ENCODE data around the gene UROS. TPM values are rescaled to one million over a fixed set of nuclear protein-coding genes. Genes with fewer than 3 reads are reported as not detected.

The UROS gene
- total and polyA plus RNA-seq, 2 experiments from 2014 or later: 55.7 to 80.4 TPM

GRCh38 chr10:125866421-125867029, 43.5 kb upstream of the UROS start:
- WGBS (ENCODE audit: low lambda C conversion rate, missing lambda C conversion rate): 94% methylated on average over 7 of the region's 7 CpGs
- H2AFZ ChIP-seq: no peak overlapping the region

DNA sequence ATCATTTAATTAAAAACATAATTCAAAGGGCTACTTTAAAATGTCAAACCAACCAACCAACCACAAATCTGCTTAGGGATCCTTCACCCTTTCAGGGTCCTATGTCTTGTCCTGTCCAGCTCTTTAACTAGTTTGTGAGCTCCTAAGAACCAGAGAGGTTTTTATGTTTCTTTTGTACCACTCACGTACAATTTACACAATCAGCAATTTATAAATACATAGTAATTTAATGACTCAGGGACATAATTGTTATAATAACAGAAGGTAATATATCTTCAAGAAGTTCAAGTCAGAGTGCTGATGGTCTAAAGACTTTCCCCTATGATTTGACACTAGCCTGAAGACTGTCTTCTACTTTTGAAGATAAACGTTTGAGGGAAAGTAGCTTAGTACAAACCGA, 42.1 kb upstream of the UROS start:
- Histone ChIP-seq H3K27ac (no peak overlapping the region), H3K4me1 (ENCODE audit: insufficient read depth) (no peaks in the 10 kb centered on the region), H3K9me2 (replicated peaks; ENCODE audit: insufficient read depth) (no peaks in the 10 kb centered on the region), H3K79me2 (no peaks in the 10 kb centered on the region), H3K4me2 (no peak overlapping the region), H4K20me1 (ENCODE audit: insufficient read depth, poor library complexity, severe bottlenecking) (no peaks in the 10 kb centered on the region), H3K9me3 (ENCODE audit: low read depth) (no peaks in the 10 kb centered on the region), H3K4me3 (no peak overlapping the region), H2AFZ (no peak overlapping the region), H3K36me3 (replicated peaks; ENCODE audit: insufficient read depth, low read depth) (no peaks in the 10 kb centered on the region), H3K27me3 (no peaks in the 10 kb centered on the region)
- no peak for TF ChIP-seq CTCF (IDR thresholded peaks at IDR 0.05; ENCODE audit: poor library complexity)
- no peak for TF ChIP-seq EZH2phosphoT487 (IDR thresholded peaks at IDR 0.05; ENCODE audit: low read depth, severe bottlenecking, unreplicated experiment)
- TF ChIP-seq EZH2 (IDR thresholded peaks at IDR 0.05; ENCODE audit: borderline replicate concordance): no peak
- no peak for DNase-seq (ENCODE audit: low spot score)
- WGBS (ENCODE audit: low lambda C conversion rate, missing lambda C conversion rate): 85% methylated on average over 3 of the region's 3 CpGs

More at GRCh38 chr10:125866421-125867029, 43.5 kb upstream of the UROS start:
- no peak overlapping the region for H3K27ac ChIP-seq
- no peaks in the 10 kb centered on the region for H3K36me3 ChIP-seq (replicated peaks; ENCODE audit: insufficient read depth, low read depth)
- H3K9me3 ChIP-seq (ENCODE audit: low read depth): no peaks in the 10 kb centered on the region
- H3K4me3 ChIP-seq: no peak overlapping the region
- no peaks in the 10 kb centered on the region for H3K9me2 ChIP-seq (replicated peaks; ENCODE audit: insufficient read depth)
- no peak overlapping the region for H3K4me2 ChIP-seq
- H4K20me1 ChIP-seq (ENCODE audit: insufficient read depth, poor library complexity, severe bottlenecking): no peaks in the 10 kb centered on the region
- H3K27me3 ChIP-seq: no peaks in the 10 kb centered on the region
- no peak for DNase-seq (ENCODE audit: low spot score)
- TF ChIP-seq EZH2 (IDR thresholded peaks at IDR 0.05; ENCODE audit: borderline replicate concordance): no peak
- no peak for TF ChIP-seq CTCF (IDR thresholded peaks at IDR 0.05; ENCODE audit: poor library complexity)
- TF ChIP-seq EZH2phosphoT487 (IDR thresholded peaks at IDR 0.05; ENCODE audit: low read depth, severe bottlenecking, unreplicated experiment): no peak
- H3K4me1 ChIP-seq (ENCODE audit: insufficient read depth): no peaks in the 10 kb centered on the region
- no peaks in the 10 kb centered on the region for H3K79me2 ChIP-seq

DNA sequence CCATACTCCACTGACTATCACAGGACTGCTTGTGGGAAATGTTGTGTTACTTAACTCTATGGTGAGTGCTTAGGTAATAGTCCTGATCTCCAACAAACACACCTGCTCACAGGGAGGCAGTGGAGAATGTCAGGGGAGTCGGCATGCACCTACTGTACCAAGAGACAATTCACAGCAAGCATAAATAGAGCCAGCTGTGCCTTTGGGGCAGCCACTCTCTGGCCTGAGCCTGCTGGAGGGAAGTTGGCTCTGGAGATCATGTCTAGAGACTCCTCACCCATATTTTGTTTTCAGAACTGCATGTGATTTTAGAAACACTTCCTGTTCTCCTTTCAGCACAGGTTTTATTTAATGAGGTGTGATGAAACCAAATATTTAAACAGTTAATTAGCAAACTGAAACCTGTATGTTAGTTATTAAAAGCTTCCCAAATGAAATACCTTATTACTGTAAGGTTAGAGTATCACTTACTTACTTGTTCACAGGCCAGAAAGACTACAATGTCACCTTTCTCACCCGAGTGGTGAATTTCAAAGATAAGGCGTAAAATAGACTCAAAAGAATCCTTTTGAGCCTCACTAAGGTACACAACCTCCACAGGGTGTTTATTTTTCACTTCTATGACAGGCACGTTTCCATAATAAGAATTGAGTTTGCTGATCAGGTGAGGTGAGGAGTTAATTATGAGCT, 36.2 kb upstream of the UROS start:
- DNase-seq (ENCODE audit: low spot score): no peak
- no peaks in the 10 kb centered on the region for H3K9me2 ChIP-seq (replicated peaks; ENCODE audit: insufficient read depth)
- no peak overlapping the region for H2AFZ ChIP-seq
- 83% methylated on average over 4 of the region's 4 CpGs for WGBS (ENCODE audit: low lambda C conversion rate, missing lambda C conversion rate)
- H4K20me1 ChIP-seq (ENCODE audit: insufficient read depth, poor library complexity, severe bottlenecking): no peaks in the 10 kb centered on the region
- no peaks in the 10 kb centered on the region for H3K27me3 ChIP-seq
- H3K9me3 ChIP-seq (ENCODE audit: low read depth): no peaks in the 10 kb centered on the region
- TF ChIP-seq EZH2 (IDR thresholded peaks at IDR 0.05; ENCODE audit: borderline replicate concordance): no peak
- no peak for TF ChIP-seq CTCF (IDR thresholded peaks at IDR 0.05; ENCODE audit: poor library complexity)
- TF ChIP-seq EZH2phosphoT487 (IDR thresholded peaks at IDR 0.05; ENCODE audit: low read depth, severe bottlenecking, unreplicated experiment): no peak
- H3K79me2 ChIP-seq: no peaks in the 10 kb centered on the region
- no peaks in the 10 kb centered on the region for H3K36me3 ChIP-seq (replicated peaks; ENCODE audit: insufficient read depth, low read depth)
- no peak overlapping the region for H3K4me2 ChIP-seq
- no peak overlapping the region for H3K27ac ChIP-seq
- H3K4me1 ChIP-seq (ENCODE audit: insufficient read depth): no peaks in the 10 kb centered on the region
- no peak overlapping the region for H3K4me3 ChIP-seq
